B cell (primary cell): ENCODE results near the gene SHB. TPM values are rescaled to one million over a fixed set of nuclear protein-coding genes. Genes with fewer than 3 reads are reported as not detected.

Experiments
- ATAC-seq: fragments of 200-7000 bp; cut with Tn5 transposase; one replicate; pipeline ENCODE4 v1.10.0; 2021; ENCODE audit warnings: low read depth, mild to moderate bottlenecking, moderate number of reproducible peaks, moderate library complexity
- CTCF ChIA-PET: fragments of 350-600 bp; sonication (Branson Sonifier 250); formaldehyde crosslinking; loops from one replicate; lab custom pipeline; 2021; ENCODE audit warnings: antibody characterized with exemption, inconsistent platforms; lab: Charles Lee
- POLR2A ChIA-PET: fragments of 350-600 bp; sonication (Branson Sonifier 250); formaldehyde crosslinking; loops from one replicate; lab custom pipeline; 2021; ENCODE audit warnings: antibody characterized with exemption; lab: Charles Lee
- DNase-seq: peaks from one replicate; pipeline ENCODE4 v3.0.0; 2013
- H2AFZ ChIP-seq: 2 replicates; pipeline ENCODE4 v1.6.1; 2012; ENCODE audit warnings: mild to moderate bottlenecking, low read depth, low read length; ENCODE audit not compliant: insufficient read depth, poor library complexity, severe bottlenecking
- H3K27ac ChIP-seq, 2 donors: 1 replicate in 1 of 2; 2 replicates in 1 of 2; pipeline ENCODE4 v1.5.1; 2012 to 2013; ENCODE audit warnings: low read length in 2 of 2, mild to moderate bottlenecking in 2 of 2, moderate library complexity in 1 of 2
- H3K27me3 ChIP-seq, 4 experiments: fragments of 200-600 bp in 1 of 4; sonication (generic) in 1 of 4; replicated peaks in 1 of 4; 1 replicate in 2 of 4; 2 replicates in 2 of 4; pipeline versions ENCODE4 v1.6.1 to v1.7.0; 2013 to 2016; ENCODE audit warnings: low read length in 3 of 4, mild to moderate bottlenecking in 2 of 4, mixed read lengths in 1 of 4, moderate library complexity in 1 of 4; ENCODE audit not compliant: insufficient read depth in 4 of 4, control insufficient read depth in 3 of 4; ENCODE audit errors: control extremely low read depth in 1 of 4
- H3K36me3 ChIP-seq, 2 experiments: replicated peaks in 1 of 2; 1 replicate in 1 of 2; 2 replicates in 1 of 2; pipeline versions ENCODE4 v1.6.1 to v1.7.1; 2013; ENCODE audit warnings: low read length in 1 of 2; ENCODE audit not compliant: insufficient read depth in 2 of 2, control insufficient read depth in 1 of 2; ENCODE audit errors: control extremely low read depth in 1 of 2, extremely low read depth in 1 of 2
- H3K4me1 ChIP-seq, 2 donors: fragments of 200-600 bp in 1 of 2; sonication (generic) in 1 of 2; 1 replicate in 1 of 2; 2 replicates in 1 of 2; pipeline versions ENCODE4 v1.5.1 to v1.6.1; 2013 to 2017; ENCODE audit warnings: low read length in 2 of 2; ENCODE audit not compliant: control insufficient read depth in 2 of 2, insufficient read depth in 2 of 2
- H3K4me2 ChIP-seq: replicated peaks from 2 replicates; pipeline ENCODE3; 2012; ENCODE audit warnings: mild to moderate bottlenecking, low read depth, low read length; ENCODE audit not compliant: poor library complexity, severe bottlenecking
- H3K4me3 ChIP-seq, 5 experiments: fragments of 200-600 bp in 1 of 5; sonication (generic) in 1 of 5; 1 replicate in 3 of 5; 2 replicates in 2 of 5; pipeline versions ENCODE4 v1.5.1 to v1.7.0; 2011 to 2016; ENCODE audit warnings: low read length in 4 of 5, mild to moderate bottlenecking in 4 of 5, low read depth in 2 of 5, control low read depth in 1 of 5, moderate library complexity in 1 of 5; ENCODE audit not compliant: insufficient read depth in 1 of 5; ENCODE audit errors: control extremely low read depth in 1 of 5, extremely low read depth in 1 of 5
- H3K79me2 ChIP-seq: fragments of 200-600 bp; sonication (generic); one replicate; pipeline ENCODE4 v1.6.0; 2016; ENCODE audit warnings: low read length; ENCODE audit not compliant: control insufficient read depth, insufficient read depth
- H3K9ac ChIP-seq: fragments of 200-600 bp; sonication (generic); 2 replicates; pipeline ENCODE4 v1.6.1; 2017; ENCODE audit warnings: mild to moderate bottlenecking, low read length, moderate library complexity
- H3K9me3 ChIP-seq, 3 donors: one replicate each; pipeline versions ENCODE4 v1.6.1 to v1.7.1; 2013; ENCODE audit warnings: low read length in 2 of 3; ENCODE audit not compliant: control insufficient read depth in 2 of 3, insufficient read depth in 1 of 3; ENCODE audit errors: control extremely low read depth in 1 of 3
- H4K20me1 ChIP-seq: 2 replicates; pipeline ENCODE4 v1.6.0; 2012; ENCODE audit warnings: mild to moderate bottlenecking, low read length; ENCODE audit not compliant: insufficient read depth, control insufficient read depth, poor library complexity, severe bottlenecking
- H3K27ac Mint-ChIP-seq: one replicate; pipeline ENCODE4 v1.8.0; 2021; ENCODE audit warnings: mixed read lengths
- H3K27me3 Mint-ChIP-seq: one replicate; pipeline ENCODE4 v1.8.0; 2021; ENCODE audit warnings: mixed read lengths
- H3K4me1 Mint-ChIP-seq: one replicate; pipeline ENCODE4 v1.8.0; 2021; ENCODE audit warnings: mixed read lengths
- H3K4me3 Mint-ChIP-seq: one replicate; pipeline ENCODE4 v1.8.0; 2021; ENCODE audit warnings: mixed read lengths
- H3K9me3 Mint-ChIP-seq: one replicate; pipeline ENCODE4 v1.8.0; 2022; ENCODE audit warnings: mixed read lengths; ENCODE audit not compliant: insufficient read depth
- CTCF ChIP-seq: fragments of 200-600 bp; IDR thresholded peaks from one replicate; pipeline ENCODE4 v1.8.0; 2022; ENCODE audit warnings: antibody characterized with exemption, mild to moderate bottlenecking
- EZH2 ChIP-seq: IDR thresholded peaks from 2 replicates; pipeline ENCODE4 v1.6.1; 2012; ENCODE audit warnings: borderline replicate concordance, low read depth, mild to moderate bottlenecking, moderate library complexity, low read length; ENCODE audit not compliant: insufficient read depth, poor library complexity, severe bottlenecking
- WGBS: methylation state at CpG from one replicate; pipeline ENCODE4 v1.1.5; 2013; ENCODE audit warnings: missing lambda C conversion rate; ENCODE audit not compliant: insufficient coverage; 5-methylcytosine and 5-hydroxymethylcytosine counted together
- intact Hi-C: fragments of 100-400 bp; cut with micrococcal nuclease; formaldehyde crosslinking; loops from one replicate; pipeline ENCODE4 v1.10.0; 2022
- polyA plus RNA-seq: library from polyadenylated mRNA; depleted of rRNA; stranded (reverse); fragments of >200 nt; gene quantifications from 2 replicates; pipeline ENCODE4 v1.2.3, GENCODE V29; 2012
- total RNA-seq, 2 donors: library from RNA; stranded (reverse); fragments of 120-200 nt in 1 of 2; gene quantifications; 1 replicate in 1 of 2; 2 replicates in 1 of 2; pipeline versions ENCODE4 v1.2.3 to v1.2.4, GENCODE V29; 2013 to 2022

Gene SHB
- total and polyA plus RNA-seq, 2 donors (not counting 1 experiment from before 2014, with no cell fraction given), result 0.06 to 1.9 TPM

- no peak for TF ChIP-seq CTCF
- TF ChIP-seq EZH2, result no peak
- POLR2A ChIA-PET, result no interaction called here
- Histone ChIP-seq H3K9ac (no peak overlapping the region), H3K27ac (no peak overlapping the region), H3K4me2 (no peak overlapping the region), H3K4me1 (peaks cover 0 to 3% of the 10 kb centered on the region in 2 donors), H2AFZ (no peak overlapping the region), H3K79me2 (no peaks in the 10 kb centered on the region), H3K9me3 (no peaks in the 10 kb centered on the region), H3K36me3 (no peaks in the 10 kb centered on the region), H4K20me1 (no peaks in the 10 kb centered on the region), H3K4me3 (no peak overlapping the region), H3K27me3 (no peaks in the 10 kb centered on the region)
- CTCF ChIA-PET, result no interaction called here
- intact Hi-C loops, result no loop called here
- Mint-ChIP-seq H3K27ac (no peak overlapping the region), H3K9me3 (no peaks in the 10 kb centered on the region), H3K4me1 (peaks cover 13% of the 10 kb centered on the region), H3K27me3 (peaks cover 12% of the 10 kb centered on the region), H3K4me3 (no peak overlapping the region)
- ATAC-seq (no peak), DNase-seq (no peak)
- WGBS, result 12% methylated on average over 4 of the region's 5 CpGs
Observed at GRCh38 chr9:37998881-37999587, 70.0 kb downstream of the SHB start.

DNA sequence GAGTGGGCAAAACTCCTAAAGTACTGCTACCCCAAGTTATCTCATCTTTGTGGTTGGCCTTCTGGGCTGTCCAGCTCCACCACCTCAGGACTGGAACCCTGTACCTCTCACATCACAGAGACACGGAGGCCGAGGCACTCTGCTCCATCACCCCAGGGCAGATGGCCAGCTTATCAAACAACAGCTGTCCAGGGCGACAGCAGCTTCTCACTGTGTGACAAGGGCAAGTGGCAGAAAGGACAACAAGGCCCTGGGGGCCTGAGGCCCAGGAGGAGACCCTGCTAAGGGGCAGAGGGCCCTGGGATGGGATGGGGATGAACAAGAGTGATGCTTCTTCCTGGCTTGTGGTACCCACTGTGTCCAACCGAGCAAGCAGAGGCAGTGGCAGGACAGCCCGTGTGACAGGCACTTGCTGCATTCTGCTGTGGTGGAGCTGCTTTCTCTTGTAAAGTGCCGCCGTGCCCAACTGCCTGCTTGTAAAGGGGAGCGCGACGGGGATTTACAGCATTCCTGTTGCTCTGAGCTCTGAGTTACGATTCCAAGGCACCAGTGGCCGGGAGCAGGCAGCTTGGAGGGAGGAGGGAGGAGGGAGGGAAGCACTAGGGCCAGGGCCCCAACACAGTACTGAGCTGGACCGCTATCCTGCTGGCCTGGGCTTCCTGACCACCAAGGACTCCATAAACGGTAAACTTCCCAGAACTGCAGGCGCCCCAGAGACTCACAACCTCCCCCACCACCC lies 71.2 kb downstream of the SHB start:
- peaks cover 18% of the 10 kb centered on the region for H3K27me3 Mint-ChIP-seq
- Histone ChIP-seq H3K4me1 (peaks cover 0 to 3% of the 10 kb centered on the region in 2 donors), H3K4me2 (no peak overlapping the region), H3K79me2 (no peaks in the 10 kb centered on the region), H3K9ac (no peak overlapping the region), H3K27ac (no peak overlapping the region), H3K27me3 (no peaks in the 10 kb centered on the region), H3K9me3 (no peaks in the 10 kb centered on the region), H3K4me3 (no peak overlapping the region), H2AFZ (no peak overlapping the region), H4K20me1 (no peaks in the 10 kb centered on the region), H3K36me3 (no peaks in the 10 kb centered on the region)
- no peak for DNase-seq
- no peaks in the 10 kb centered on the region for H3K9me3 Mint-ChIP-seq
- ChIA-PET CTCF (no interaction called here), POLR2A (no interaction called here)
- 97% methylated on average over 11 of the region's 15 CpGs for WGBS
- ATAC-seq, result no peak
- H3K27ac Mint-ChIP-seq, result no peak overlapping the region
- no peak overlapping the region for H3K4me3 Mint-ChIP-seq
- TF ChIP-seq EZH2, result no peak
- no peak for TF ChIP-seq CTCF
- intact Hi-C loops, result no loop called here
- peaks cover 18% of the 10 kb centered on the region for H3K4me1 Mint-ChIP-seq
